ENCODE results near the gene PROCA1. TPM values are rescaled to one million over a fixed set of nuclear protein-coding genes. Genes with fewer than 3 reads are reported as not detected.

Gene PROCA1
- total RNA-seq, 1 donor = 0.36 TPM

GRCh38 chr17:28758411-28759121 is 46.9 kb upstream of the PROCA1 start:
- Histone ChIP-seq H2AFZ (ENCODE audit: low read length) (no peak overlapping the region), H3K4me2 (ENCODE audit: insufficient read depth, low read length) (no peak overlapping the region), H3K79me2 (ENCODE audit: insufficient read depth, low read length) (peaks cover 8% of the 10 kb centered on the region), H4K20me1 (ENCODE audit: insufficient read depth, low read length) (peaks cover 30% of the 10 kb centered on the region), H3K36me3 (ENCODE audit: insufficient read depth, low read length) (peaks cover 37% of the 10 kb centered on the region), H3K4me1 (ENCODE audit: insufficient read depth, low read length) (peaks cover 9% of the 10 kb centered on the region), H3K27ac (ENCODE audit: low read depth, low read length) (no peak overlapping the region), H3K4me3 (ENCODE audit: insufficient read depth, low read length) (no peak overlapping the region), H3K27me3 (ENCODE audit: insufficient read depth, low read length) (no peaks in the 10 kb centered on the region), H3K9me3 (ENCODE audit: low read depth, low read length) (no peaks in the 10 kb centered on the region)
- TF ChIP-seq CTCF (IDR thresholded peaks at IDR 0.05; ENCODE audit: extremely low read depth, low read depth, low read length) = no peak
- DNase-seq (ENCODE audit: insufficient read length, low spot score, missing footprints) = peak; percentile 15

- H3K4me1 ChIP-seq (ENCODE audit: insufficient read depth, low read length) = peaks cover 7% of the 10 kb centered on the region
- DNase-seq (ENCODE audit: insufficient read length, low spot score, missing footprints) = peak; percentile 26
- H4K20me1 ChIP-seq (ENCODE audit: insufficient read depth, low read length) = peaks cover 17% of the 10 kb centered on the region
Observed at GRCh38 chr17:28756049-28756804, 44.5 kb upstream of the PROCA1 start.

GRCh38 chr17:28755486-28755885 is 43.8 kb upstream of the PROCA1 start:
- peaks cover 56% of the 10 kb centered on the region for H3K36me3 ChIP-seq (ENCODE audit: insufficient read depth, low read length)
- no peak overlapping the region for H2AFZ ChIP-seq (ENCODE audit: low read length)
- H3K79me2 ChIP-seq (ENCODE audit: insufficient read depth, low read length) = peaks cover 6% of the 10 kb centered on the region
- TF ChIP-seq CTCF (IDR thresholded peaks at IDR 0.05; ENCODE audit: extremely low read depth, low read depth, low read length) = no peak
- H4K20me1 ChIP-seq (ENCODE audit: insufficient read depth, low read length) = peaks cover 15% of the 10 kb centered on the region
- H3K27ac ChIP-seq (ENCODE audit: low read depth, low read length) = no peak overlapping the region
- no peak overlapping the region for H3K4me3 ChIP-seq (ENCODE audit: insufficient read depth, low read length)
- H3K27me3 ChIP-seq (ENCODE audit: insufficient read depth, low read length) = no peaks in the 10 kb centered on the region
- no peak overlapping the region for H3K4me2 ChIP-seq (ENCODE audit: insufficient read depth, low read length)
- peaks cover 3% of the 10 kb centered on the region for H3K4me1 ChIP-seq (ENCODE audit: insufficient read depth, low read length)
- H3K9me3 ChIP-seq (ENCODE audit: low read depth, low read length) = no peaks in the 10 kb centered on the region
- peak; percentile 88 for DNase-seq (ENCODE audit: insufficient read length, low spot score, missing footprints)

More at GRCh38 chr17:28756049-28756804, 44.5 kb upstream of the PROCA1 start:
- Histone ChIP-seq H3K27me3 (ENCODE audit: insufficient read depth, low read length) (no peaks in the 10 kb centered on the region), H3K4me3 (ENCODE audit: insufficient read depth, low read length) (no peak overlapping the region), H3K36me3 (ENCODE audit: insufficient read depth, low read length) (peaks cover 48% of the 10 kb centered on the region), H3K4me2 (ENCODE audit: insufficient read depth, low read length) (no peak overlapping the region), H3K79me2 (ENCODE audit: insufficient read depth, low read length) (no peaks in the 10 kb centered on the region), H3K9me3 (ENCODE audit: low read depth, low read length) (no peaks in the 10 kb centered on the region), H2AFZ (ENCODE audit: low read length) (no peak overlapping the region), H3K27ac (ENCODE audit: low read depth, low read length) (no peak overlapping the region)
- no peak for TF ChIP-seq CTCF (IDR thresholded peaks at IDR 0.05; ENCODE audit: extremely low read depth, low read depth, low read length)

Measured in osteoblast (primary cell).